ENCODE measurements around the gene BCS1L. TPM values are rescaled to one million over a fixed set of nuclear protein-coding genes. Genes with fewer than 3 reads are reported as not detected.
A peak's percentile ranks its signal among the peaks of the same experiment; 100 is the strongest.
"Not testable (repeated sequence)": the region's sequence is repeated elsewhere in the genome, so short reads cannot be mapped to it uniquely, and the experiment has no call there.

The BCS1L gene
- polyA plus RNA-seq, 1 donor, result 39.5 TPM

GRCh38 chr2:218687400-218688060 lies 28.0 kb downstream of the BCS1L start:
- not testable (repeated sequence) for H3K4me3 ChIP-seq (ENCODE audit: low read length); H3K9me3 ChIP-seq (ENCODE audit: control insufficient read depth, low read depth, low read length); H3K4me1 ChIP-seq (ENCODE audit: control insufficient read depth, insufficient read depth, low read length); H3K27me3 ChIP-seq (ENCODE audit: control insufficient read depth, insufficient read depth, low read length); H3K27ac ChIP-seq (ENCODE audit: low read length)
- DNase-seq, result peak; percentile 63 to 68
- WGBS (ENCODE audit: insufficient coverage, low lambda C conversion rate), result no CpG with 5 or more reads among the region's 5 CpGs
- peaks cover 33% of the 10 kb centered on the region for H3K36me3 ChIP-seq (ENCODE audit: control insufficient read depth, insufficient read depth, low read length)

GRCh38 chr2:218691234-218691633 lies 31.8 kb downstream of the BCS1L start:
- Histone ChIP-seq H3K4me3 (ENCODE audit: low read length) (no peak overlapping the region), H3K27me3 (ENCODE audit: control insufficient read depth, insufficient read depth, low read length) (no peaks in the 10 kb centered on the region), H3K4me1 (ENCODE audit: control insufficient read depth, insufficient read depth, low read length) (no peaks in the 10 kb centered on the region), H3K27ac (ENCODE audit: low read length) (no peak overlapping the region), H3K9me3 (ENCODE audit: control insufficient read depth, low read depth, low read length) (no peaks in the 10 kb centered on the region), H3K36me3 (ENCODE audit: control insufficient read depth, insufficient read depth, low read length) (peaks cover 52% of the 10 kb centered on the region)
- DNase-seq, result no peak

- WGBS (ENCODE audit: insufficient coverage, low lambda C conversion rate), result no CpG with 5 or more reads among the region's 3 CpGs
- no peak overlapping the region for H3K27ac ChIP-seq (ENCODE audit: low read length)
- peaks cover 71% of the 10 kb centered on the region for H3K36me3 ChIP-seq (ENCODE audit: control insufficient read depth, insufficient read depth, low read length)
Measured at GRCh38 chr2:218694405-218695145, 35.1 kb downstream of the BCS1L start.

GRCh38 chr2:218698885-218699284 lies 39.4 kb downstream of the BCS1L start:
- Histone ChIP-seq H3K9me3 (ENCODE audit: control insufficient read depth, low read depth, low read length) (no peaks in the 10 kb centered on the region), H3K4me1 (ENCODE audit: control insufficient read depth, insufficient read depth, low read length) (no peaks in the 10 kb centered on the region), H3K27ac (ENCODE audit: low read length) (no peak overlapping the region), H3K4me3 (ENCODE audit: low read length) (no peak overlapping the region), H3K36me3 (ENCODE audit: control insufficient read depth, insufficient read depth, low read length) (peaks cover 47% of the 10 kb centered on the region), H3K27me3 (ENCODE audit: control insufficient read depth, insufficient read depth, low read length) (no peaks in the 10 kb centered on the region)
- WGBS (ENCODE audit: insufficient coverage, low lambda C conversion rate), result no CpG with 5 or more reads among the region's 8 CpGs
- no peak for DNase-seq

More at GRCh38 chr2:218694405-218695145, 35.1 kb downstream of the BCS1L start:
- H3K9me3 ChIP-seq (ENCODE audit: control insufficient read depth, low read depth, low read length), result no peaks in the 10 kb centered on the region
- no peak overlapping the region for H3K4me3 ChIP-seq (ENCODE audit: low read length)
- no peak for DNase-seq
- no peaks in the 10 kb centered on the region for H3K4me1 ChIP-seq (ENCODE audit: control insufficient read depth, insufficient read depth, low read length)
- H3K27me3 ChIP-seq (ENCODE audit: control insufficient read depth, insufficient read depth, low read length), result no peaks in the 10 kb centered on the region

- Histone ChIP-seq H3K27ac (ENCODE audit: low read length) (no peak overlapping the region), H3K4me3 (ENCODE audit: low read length) (no peak overlapping the region), H3K36me3 (ENCODE audit: control insufficient read depth, insufficient read depth, low read length) (peaks cover 30% of the 10 kb centered on the region), H3K4me1 (ENCODE audit: control insufficient read depth, insufficient read depth, low read length) (no peaks in the 10 kb centered on the region), H3K9me3 (ENCODE audit: control insufficient read depth, low read depth, low read length) (no peaks in the 10 kb centered on the region), H3K27me3 (ENCODE audit: control insufficient read depth, insufficient read depth, low read length) (no peaks in the 10 kb centered on the region)
- WGBS (ENCODE audit: insufficient coverage, low lambda C conversion rate), result 80% methylated on average over 1 of the region's 2 CpGs
- no peak for DNase-seq
Measured at GRCh38 chr2:218701806-218702205, 42.3 kb downstream of the BCS1L start.

GRCh38 chr2:218703341-218703740 lies 43.9 kb downstream of the BCS1L start:
- Histone ChIP-seq H3K36me3 (ENCODE audit: control insufficient read depth, insufficient read depth, low read length) (peaks cover 17% of the 10 kb centered on the region), H3K27me3 (ENCODE audit: control insufficient read depth, insufficient read depth, low read length) (no peaks in the 10 kb centered on the region), H3K27ac (ENCODE audit: low read length) (no peak overlapping the region), H3K4me1 (ENCODE audit: control insufficient read depth, insufficient read depth, low read length) (no peaks in the 10 kb centered on the region), H3K9me3 (ENCODE audit: control insufficient read depth, low read depth, low read length) (no peaks in the 10 kb centered on the region), H3K4me3 (ENCODE audit: low read length) (no peak overlapping the region)
- no peak for DNase-seq
- 100% methylated on average over 4 of the region's 4 CpGs for WGBS (ENCODE audit: insufficient coverage, low lambda C conversion rate)

- Histone ChIP-seq H3K4me3 (ENCODE audit: low read length) (no peak overlapping the region), H3K36me3 (ENCODE audit: control insufficient read depth, insufficient read depth, low read length) (no peaks in the 10 kb centered on the region), H3K9me3 (ENCODE audit: control insufficient read depth, low read depth, low read length) (no peaks in the 10 kb centered on the region), H3K27me3 (ENCODE audit: control insufficient read depth, insufficient read depth, low read length) (no peaks in the 10 kb centered on the region), H3K4me1 (ENCODE audit: control insufficient read depth, insufficient read depth, low read length) (peaks cover 10% of the 10 kb centered on the region), H3K27ac (ENCODE audit: low read length) (no peak overlapping the region)
- DNase-seq, result no peak
- no CpG with 5 or more reads among the region's 4 CpGs for WGBS (ENCODE audit: insufficient coverage, low lambda C conversion rate)
Measured at GRCh38 chr2:218708086-218708485, 48.6 kb downstream of the BCS1L start.

- no peaks in the 10 kb centered on the region for H3K36me3 ChIP-seq (ENCODE audit: control insufficient read depth, insufficient read depth, low read length)
- no peak overlapping the region for H3K27ac ChIP-seq (ENCODE audit: low read length)
- H3K4me3 ChIP-seq (ENCODE audit: low read length), result peak overlapping the region; percentile 89
- DNase-seq, result no peak
- peaks cover 10% of the 10 kb centered on the region for H3K4me1 ChIP-seq (ENCODE audit: control insufficient read depth, insufficient read depth, low read length)
- H3K9me3 ChIP-seq (ENCODE audit: control insufficient read depth, low read depth, low read length), result no peaks in the 10 kb centered on the region
- WGBS (ENCODE audit: insufficient coverage, low lambda C conversion rate), result no CpG with 5 or more reads among the region's 8 CpGs
- no peaks in the 10 kb centered on the region for H3K27me3 ChIP-seq (ENCODE audit: control insufficient read depth, insufficient read depth, low read length)
Measured at GRCh38 chr2:218709908-218710307, 50.4 kb downstream of the BCS1L start.

GRCh38 chr2:218710334-218710686 lies 50.8 kb downstream of the BCS1L start:
- peak overlapping the region; percentile 89 for H3K4me3 ChIP-seq (ENCODE audit: low read length)

GRCh38 chr2:218710687-218711549 lies 51.4 kb downstream of the BCS1L start, which contains the start of gene TTLL4:
Gene TTLL4, plus strand, starts transcription at chr2:218710835. Its CDS starts 26,842 bp downstream, at chr2:218737677.
- WGBS (ENCODE audit: insufficient coverage, low lambda C conversion rate), result 0% methylated on average over 1 of the region's 74 CpGs
- Histone ChIP-seq H3K9me3 (ENCODE audit: control insufficient read depth, low read depth, low read length) (no peaks in the 10 kb centered on the region), H3K27me3 (ENCODE audit: control insufficient read depth, insufficient read depth, low read length) (no peaks in the 10 kb centered on the region), H3K27ac (ENCODE audit: low read length) (peak within 1 kb of the TSS; percentile 94), H3K4me1 (ENCODE audit: control insufficient read depth, insufficient read depth, low read length) (peaks cover 10% of the 10 kb centered on the region), H3K4me3 (ENCODE audit: low read length) (peak within 1 kb of the TSS; percentile 89), H3K36me3 (ENCODE audit: control insufficient read depth, insufficient read depth, low read length) (peaks cover 1% of the 10 kb centered on the region)
- peak; percentile 96 to 97 for DNase-seq

More at GRCh38 chr2:218710334-218710686, 50.8 kb downstream of the BCS1L start:
- Histone ChIP-seq H3K9me3 (ENCODE audit: control insufficient read depth, low read depth, low read length) (no peaks in the 10 kb centered on the region), H3K27me3 (ENCODE audit: control insufficient read depth, insufficient read depth, low read length) (no peaks in the 10 kb centered on the region), H3K27ac (ENCODE audit: low read length) (no peak overlapping the region), H3K4me1 (ENCODE audit: control insufficient read depth, insufficient read depth, low read length) (peaks cover 10% of the 10 kb centered on the region), H3K36me3 (ENCODE audit: control insufficient read depth, insufficient read depth, low read length) (no peaks in the 10 kb centered on the region)
- DNase-seq, result no peak
- no CpG with 5 or more reads among the region's 14 CpGs for WGBS (ENCODE audit: insufficient coverage, low lambda C conversion rate)

All from large intestine (tissue), 3 donors.